ENCODE data around the gene STXBP4. TPM values are rescaled to one million over a fixed set of nuclear protein-coding genes. Genes with fewer than 3 reads are reported as not detected.

The STXBP4 gene
- total and polyA plus RNA-seq, 2 experiments from 2014 or later, result 25.0 to 52.1 TPM

DNA sequence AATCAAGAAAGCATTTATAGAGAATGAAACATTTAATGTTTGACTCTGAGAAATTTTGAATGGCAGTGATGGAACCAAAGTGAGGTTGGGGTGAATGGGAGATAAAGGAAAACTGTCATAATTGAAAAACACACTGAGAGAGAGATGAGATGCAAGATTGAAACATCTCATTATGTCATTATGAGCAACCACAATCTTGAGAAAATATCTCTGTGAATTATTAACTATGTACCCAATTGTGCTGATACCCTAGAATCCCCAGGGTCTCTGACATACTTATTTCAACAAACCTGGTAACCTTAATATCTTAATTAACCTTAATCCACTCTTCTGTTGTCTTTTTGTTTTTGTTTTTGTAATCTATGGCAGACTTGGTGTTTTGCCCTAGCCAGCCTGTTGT is 152.7 kb downstream of the STXBP4 start:
- ATAC-seq (no peak), DNase-seq (ENCODE audit: low spot score) (no peak)
- Mint-ChIP-seq H3K27me3 (ENCODE audit: insufficient read depth, low read depth, poor library complexity) (no peaks in the 10 kb centered on the region), H3K36me3 (ENCODE audit: low read depth) (no peaks in the 10 kb centered on the region), H3K9me3 (no peaks in the 10 kb centered on the region), H3K4me1 (no peaks in the 10 kb centered on the region), H3K27ac (no peak overlapping the region), H3K4me3 (no peak overlapping the region)
- no peaks in the 10 kb centered on the region for H3K9me2 ChIP-seq (ENCODE audit: insufficient read depth)
- H3K4me1 ChIP-seq (ENCODE audit: insufficient read depth), result no peaks in the 10 kb centered on the region
- TF ChIP-seq REST (IDR thresholded peaks at IDR 0.05; ENCODE audit: unreplicated experiment), result no peak
- TF ChIP-seq EZH2 (IDR thresholded peaks at IDR 0.05; ENCODE audit: low read depth, unreplicated experiment), result no peak
- TF ChIP-seq ZNF331 (CRISPR knock-in tag; IDR thresholded peaks at IDR 0.05; ENCODE audit: low read depth), result no peak
- TF ChIP-seq, protein P1, sequence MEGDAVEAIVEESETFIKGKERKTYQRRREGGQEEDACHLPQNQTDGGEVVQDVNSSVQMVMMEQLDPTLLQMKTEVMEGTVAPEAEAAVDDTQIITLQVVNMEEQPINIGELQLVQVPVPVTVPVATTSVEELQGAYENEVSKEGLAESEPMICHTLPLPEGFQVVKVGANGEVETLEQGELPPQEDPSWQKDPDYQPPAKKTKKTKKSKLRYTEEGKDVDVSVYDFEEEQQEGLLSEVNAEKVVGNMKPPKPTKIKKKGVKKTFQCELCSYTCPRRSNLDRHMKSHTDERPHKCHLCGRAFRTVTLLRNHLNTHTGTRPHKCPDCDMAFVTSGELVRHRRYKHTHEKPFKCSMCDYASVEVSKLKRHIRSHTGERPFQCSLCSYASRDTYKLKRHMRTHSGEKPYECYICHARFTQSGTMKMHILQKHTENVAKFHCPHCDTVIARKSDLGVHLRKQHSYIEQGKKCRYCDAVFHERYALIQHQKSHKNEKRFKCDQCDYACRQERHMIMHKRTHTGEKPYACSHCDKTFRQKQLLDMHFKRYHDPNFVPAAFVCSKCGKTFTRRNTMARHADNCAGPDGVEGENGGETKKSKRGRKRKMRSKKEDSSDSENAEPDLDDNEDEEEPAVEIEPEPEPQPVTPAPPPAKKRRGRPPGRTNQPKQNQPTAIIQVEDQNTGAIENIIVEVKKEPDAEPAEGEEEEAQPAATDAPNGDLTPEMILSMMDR (conservative IDR thresholded peaks at IDR 0.05; ENCODE audit: low read depth in 2 of 2), result no peak
- TF ChIP-seq, protein P2, sequence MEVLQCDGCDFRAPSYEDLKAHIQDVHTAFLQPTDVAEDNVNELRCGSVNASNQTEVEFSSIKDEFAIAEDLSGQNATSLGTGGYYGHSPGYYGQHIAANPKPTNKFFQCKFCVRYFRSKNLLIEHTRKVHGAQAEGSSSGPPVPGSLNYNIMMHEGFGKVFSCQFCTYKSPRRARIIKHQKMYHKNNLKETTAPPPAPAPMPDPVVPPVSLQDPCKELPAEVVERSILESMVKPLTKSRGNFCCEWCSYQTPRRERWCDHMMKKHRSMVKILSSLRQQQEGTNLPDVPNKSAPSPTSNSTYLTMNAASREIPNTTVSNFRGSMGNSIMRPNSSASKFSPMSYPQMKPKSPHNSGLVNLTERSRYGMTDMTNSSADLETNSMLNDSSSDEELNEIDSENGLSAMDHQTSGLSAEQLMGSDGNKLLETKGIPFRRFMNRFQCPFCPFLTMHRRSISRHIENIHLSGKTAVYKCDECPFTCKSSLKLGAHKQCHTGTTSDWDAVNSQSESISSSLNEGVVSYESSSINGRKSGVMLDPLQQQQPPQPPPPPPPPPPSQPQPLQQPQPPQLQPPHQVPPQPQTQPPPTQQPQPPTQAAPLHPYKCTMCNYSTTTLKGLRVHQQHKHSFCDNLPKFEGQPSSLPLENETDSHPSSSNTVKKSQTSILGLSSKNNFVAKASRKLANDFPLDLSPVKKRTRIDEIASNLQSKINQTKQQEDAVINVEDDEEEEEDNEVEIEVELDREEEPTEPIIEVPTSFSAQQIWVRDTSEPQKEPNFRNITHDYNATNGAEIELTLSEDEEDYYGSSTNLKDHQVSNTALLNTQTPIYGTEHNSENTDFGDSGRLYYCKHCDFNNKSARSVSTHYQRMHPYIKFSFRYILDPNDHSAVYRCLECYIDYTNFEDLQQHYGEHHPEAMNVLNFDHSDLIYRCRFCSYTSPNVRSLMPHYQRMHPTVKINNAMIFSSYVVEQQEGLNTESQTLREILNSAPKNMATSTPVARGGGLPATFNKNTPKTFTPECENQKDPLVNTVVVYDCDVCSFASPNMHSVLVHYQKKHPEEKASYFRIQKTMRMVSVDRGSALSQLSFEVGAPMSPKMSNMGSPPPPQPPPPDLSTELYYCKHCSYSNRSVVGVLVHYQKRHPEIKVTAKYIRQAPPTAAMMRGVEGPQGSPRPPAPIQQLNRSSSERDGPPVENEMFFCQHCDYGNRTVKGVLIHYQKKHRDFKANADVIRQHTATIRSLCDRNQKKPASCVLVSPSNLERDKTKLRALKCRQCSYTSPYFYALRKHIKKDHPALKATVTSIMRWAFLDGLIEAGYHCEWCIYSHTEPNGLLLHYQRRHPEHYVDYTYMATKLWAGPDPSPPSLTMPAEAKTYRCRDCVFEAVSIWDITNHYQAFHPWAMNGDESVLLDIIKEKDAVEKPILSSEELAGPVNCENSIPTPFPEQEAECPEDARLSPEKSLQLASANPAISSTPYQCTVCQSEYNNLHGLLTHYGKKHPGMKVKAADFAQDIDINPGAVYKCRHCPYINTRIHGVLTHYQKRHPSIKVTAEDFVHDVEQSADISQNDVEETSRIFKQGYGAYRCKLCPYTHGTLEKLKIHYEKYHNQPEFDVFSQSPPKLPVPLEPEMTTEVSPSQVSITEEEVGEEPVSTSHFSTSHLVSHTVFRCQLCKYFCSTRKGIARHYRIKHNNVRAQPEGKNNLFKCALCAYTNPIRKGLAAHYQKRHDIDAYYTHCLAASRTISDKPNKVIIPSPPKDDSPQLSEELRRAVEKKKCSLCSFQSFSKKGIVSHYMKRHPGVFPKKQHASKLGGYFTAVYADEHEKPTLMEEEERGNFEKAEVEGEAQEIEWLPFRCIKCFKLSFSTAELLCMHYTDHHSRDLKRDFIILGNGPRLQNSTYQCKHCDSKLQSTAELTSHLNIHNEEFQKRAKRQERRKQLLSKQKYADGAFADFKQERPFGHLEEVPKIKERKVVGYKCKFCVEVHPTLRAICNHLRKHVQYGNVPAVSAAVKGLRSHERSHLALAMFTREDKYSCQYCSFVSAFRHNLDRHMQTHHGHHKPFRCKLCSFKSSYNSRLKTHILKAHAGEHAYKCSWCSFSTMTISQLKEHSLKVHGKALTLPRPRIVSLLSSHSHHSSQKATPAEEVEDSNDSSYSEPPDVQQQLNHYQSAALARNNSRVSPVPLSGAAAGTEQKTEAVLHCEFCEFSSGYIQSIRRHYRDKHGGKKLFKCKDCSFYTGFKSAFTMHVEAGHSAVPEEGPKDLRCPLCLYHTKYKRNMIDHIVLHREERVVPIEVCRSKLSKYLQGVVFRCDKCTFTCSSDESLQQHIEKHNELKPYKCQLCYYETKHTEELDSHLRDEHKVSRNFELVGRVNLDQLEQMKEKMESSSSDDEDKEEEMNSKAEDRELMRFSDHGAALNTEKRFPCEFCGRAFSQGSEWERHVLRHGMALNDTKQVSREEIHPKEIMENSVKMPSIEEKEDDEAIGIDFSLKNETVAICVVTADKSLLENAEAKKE (CRISPR knock-in tag; IDR thresholded peaks at IDR 0.05), result no peak
- no peak for TF ChIP-seq ZNF114 (CRISPR knock-in tag; IDR thresholded peaks at IDR 0.05)
- TF ChIP-seq STAT1 (IDR thresholded peaks at IDR 0.05; ENCODE audit: unreplicated experiment), result no peak
- no peak for TF ChIP-seq POLR2AphosphoS5 (IDR thresholded peaks at IDR 0.05; ENCODE audit: low read depth)
- TF ChIP-seq JUNB (IDR thresholded peaks at IDR 0.05; ENCODE audit: unreplicated experiment), result no peak
- no peak for TF ChIP-seq EZH2phosphoT487 (IDR thresholded peaks at IDR 0.05; ENCODE audit: unreplicated experiment)
- TF ChIP-seq, protein P3, sequence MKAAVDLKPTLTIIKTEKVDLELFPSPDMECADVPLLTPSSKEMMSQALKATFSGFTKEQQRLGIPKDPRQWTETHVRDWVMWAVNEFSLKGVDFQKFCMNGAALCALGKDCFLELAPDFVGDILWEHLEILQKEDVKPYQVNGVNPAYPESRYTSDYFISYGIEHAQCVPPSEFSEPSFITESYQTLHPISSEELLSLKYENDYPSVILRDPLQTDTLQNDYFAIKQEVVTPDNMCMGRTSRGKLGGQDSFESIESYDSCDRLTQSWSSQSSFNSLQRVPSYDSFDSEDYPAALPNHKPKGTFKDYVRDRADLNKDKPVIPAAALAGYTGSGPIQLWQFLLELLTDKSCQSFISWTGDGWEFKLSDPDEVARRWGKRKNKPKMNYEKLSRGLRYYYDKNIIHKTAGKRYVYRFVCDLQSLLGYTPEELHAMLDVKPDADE (IDR thresholded peaks at IDR 0.05), result no peak
- TF ChIP-seq NANOG (IDR thresholded peaks at IDR 0.05; ENCODE audit: borderline replicate concordance), result no peak
- TF ChIP-seq CREB1 (CRISPR knock-in tag; IDR thresholded peaks at IDR 0.05; ENCODE audit: low read depth), result no peak
- no peak overlapping the region for H2AFZ ChIP-seq
- no peak overlapping the region for H3K27ac ChIP-seq (ENCODE audit: low read depth)
- H3K79me2 ChIP-seq (replicated peaks; ENCODE audit: insufficient read depth), result no peaks in the 10 kb centered on the region
- H3F3A ChIP-seq (replicated peaks; ENCODE audit: low read depth), result no peaks in the 10 kb centered on the region
- H3K4me2 ChIP-seq, result no peak overlapping the region
- no peaks in the 10 kb centered on the region for H3K27me3 ChIP-seq (ENCODE audit: insufficient read depth)
- no peaks in the 10 kb centered on the region for H4K20me1 ChIP-seq (replicated peaks; ENCODE audit: insufficient read depth)
- H3K4me3 ChIP-seq, result no peak overlapping the region
- no peaks in the 10 kb centered on the region for H3K36me3 ChIP-seq (ENCODE audit: insufficient read depth)
